Stimulated activated CD4-positive, alpha-beta T cell treated with anti-CD3 and anti-CD28 coated beads, Interleukin-1b, Interleukin-23, amount 100 ng/mL, for 24 hours (primary cell): ENCODE results near the gene SCN11A.

Experiments
- DNase-seq, 4 experiments: peaks; one replicate each; pipeline ENCODE4 v3.0.0-alpha.2; 2020; ENCODE audit warnings: low read depth in 4 of 4, low spot score in 1 of 4

SCN11A gene

GRCh38 chr3:39011191-39011736 is 40.5 kb downstream of the SCN11A start:
- no peak for DNase-seq

GRCh38 chr3:39005295-39005694 is 46.4 kb downstream of the SCN11A start:
- no peak for DNase-seq
